Mesendoderm (in vitro differentiated cells): ENCODE measurements around the gene PYGM.

Source experiments
- DNase-seq: peaks from one replicate; pipeline ENCODE4 v3.0.0; 2013
- H2AK5ac ChIP-seq: 2 replicates; pipeline ENCODE4 v1.6.1; 2013; ENCODE audit warnings: low read length, inconsistent platforms
- H2BK120ac ChIP-seq: 2 replicates; pipeline ENCODE4 v1.6.1; 2013; ENCODE audit warnings: low read depth, mild to moderate bottlenecking, low read length, moderate library complexity, mixed read lengths
- H2BK15ac ChIP-seq: replicated peaks from 2 replicates; pipeline ENCODE4 v1.6.1; 2013; ENCODE audit warnings: low read depth, mild to moderate bottlenecking, moderate library complexity
- H2BK5ac ChIP-seq: 2 replicates; pipeline ENCODE4 v1.6.1; 2013; ENCODE audit warnings: low read length, inconsistent platforms
- H3K18ac ChIP-seq: 2 replicates; pipeline ENCODE4 v1.6.1; 2013; ENCODE audit warnings: mild to moderate bottlenecking, low read length, mixed read lengths
- H3K23ac ChIP-seq: one replicate; pipeline ENCODE4 v1.6.1; 2013; ENCODE audit warnings: low read length
- H3K27ac ChIP-seq: 2 replicates; pipeline ENCODE4 v1.5.1; 2013; ENCODE audit warnings: low read depth, mild to moderate bottlenecking, inconsistent platforms, low read length, moderate library complexity
- H3K27me3 ChIP-seq: 2 replicates; pipeline ENCODE4 v1.6.1; 2013; ENCODE audit warnings: low read length, control low read depth, mild to moderate bottlenecking, inconsistent platforms; ENCODE audit not compliant: insufficient read depth, poor library complexity
- H3K36me3 ChIP-seq: 2 replicates; pipeline ENCODE4 v1.6.1; 2013; ENCODE audit warnings: low read length, inconsistent platforms; ENCODE audit not compliant: control insufficient read depth, insufficient read depth
- H3K4ac ChIP-seq: one replicate; pipeline ENCODE4 v1.6.1; 2013; ENCODE audit warnings: low read depth, mild to moderate bottlenecking, low read length, moderate library complexity
- H3K4me1 ChIP-seq: 2 replicates; pipeline ENCODE4 v1.6.1; 2013; ENCODE audit warnings: low read depth, low read length, inconsistent platforms; ENCODE audit not compliant: control insufficient read depth
- H3K4me2 ChIP-seq: 2 replicates; pipeline ENCODE4 v1.6.1; 2013; ENCODE audit warnings: low read length
- H3K4me3 ChIP-seq: 2 replicates; pipeline ENCODE4 v1.5.1; 2013; ENCODE audit warnings: mild to moderate bottlenecking, low read length
- H3K56ac ChIP-seq: one replicate; pipeline ENCODE4 v1.6.1; 2013; ENCODE audit warnings: low read length
- H3K79me1 ChIP-seq: 2 replicates; pipeline ENCODE4 v1.6.1; 2013; ENCODE audit warnings: low read length, inconsistent platforms
- H3K79me2 ChIP-seq: 2 replicates; pipeline ENCODE4 v1.6.1; 2013; ENCODE audit warnings: mild to moderate bottlenecking, low read length; ENCODE audit not compliant: control insufficient read depth, insufficient read depth
- H3K9ac ChIP-seq: 2 replicates; pipeline ENCODE4 v1.6.1; 2013; ENCODE audit warnings: low read length, inconsistent platforms
- H4K5ac ChIP-seq: one replicate; pipeline ENCODE4 v1.6.1; 2013; ENCODE audit warnings: low read length
- H4K8ac ChIP-seq: one replicate; pipeline ENCODE4 v1.6.1; 2013; ENCODE audit warnings: low read depth, mild to moderate bottlenecking, control low read depth, low read length, moderate library complexity
- WGBS: extraction: QIAGEN DNeasy Blood & Tissue Kit; methylation state at CpG from one replicate; pipeline ENCODE4 v1.1.7; 2013; ENCODE audit warnings: low lambda C conversion rate, missing lambda C conversion rate; ENCODE audit not compliant: insufficient coverage; ENCODE audit errors: extremely low coverage; 5-methylcytosine and 5-hydroxymethylcytosine counted together

The PYGM gene

GRCh38 chr11:64799256-64799622, 39.5 kb upstream of the PYGM start:
- WGBS = no CpG with 5 or more reads among the region's 7 CpGs
- H3K56ac ChIP-seq = no peak overlapping the region
- H3K36me3 ChIP-seq = no peaks in the 10 kb centered on the region

GRCh38 chr11:64796757-64797541, 37.2 kb upstream of the PYGM start:
- no peak overlapping the region for H4K8ac ChIP-seq
- no peak overlapping the region for H3K4me2 ChIP-seq
- no peak overlapping the region for H3K27ac ChIP-seq
- no CpG with 5 or more reads among the region's 19 CpGs for WGBS
- H4K5ac ChIP-seq = no peak overlapping the region
- no peak overlapping the region for H3K4me3 ChIP-seq
- H3K36me3 ChIP-seq = no peaks in the 10 kb centered on the region
- no peak overlapping the region for H3K23ac ChIP-seq
- no peak overlapping the region for H3K56ac ChIP-seq
- no peak overlapping the region for H3K18ac ChIP-seq
- DNase-seq = no peak
- no peaks in the 10 kb centered on the region for H3K79me2 ChIP-seq
- H3K9ac ChIP-seq = no peak overlapping the region
- H2BK5ac ChIP-seq = no peak overlapping the region
- no peak overlapping the region for H2AK5ac ChIP-seq
- no peak overlapping the region for H2BK120ac ChIP-seq
- no peaks in the 10 kb centered on the region for H3K79me1 ChIP-seq
- H3K4ac ChIP-seq = no peak overlapping the region
- no peaks in the 10 kb centered on the region for H3K27me3 ChIP-seq
- no peak overlapping the region for H2BK15ac ChIP-seq
- H3K4me1 ChIP-seq = no peaks in the 10 kb centered on the region

More at GRCh38 chr11:64799256-64799622, 39.5 kb upstream of the PYGM start:
- H3K18ac ChIP-seq = no peak overlapping the region
- H3K9ac ChIP-seq = no peak overlapping the region
- H3K4ac ChIP-seq = no peak overlapping the region
- H2BK5ac ChIP-seq = no peak overlapping the region
- H3K79me1 ChIP-seq = no peaks in the 10 kb centered on the region
- no peak overlapping the region for H3K4me2 ChIP-seq
- no peaks in the 10 kb centered on the region for H3K27me3 ChIP-seq
- H3K4me1 ChIP-seq = no peaks in the 10 kb centered on the region
- no peak overlapping the region for H2BK120ac ChIP-seq
- H4K8ac ChIP-seq = no peak overlapping the region
- no peaks in the 10 kb centered on the region for H3K79me2 ChIP-seq
- H2BK15ac ChIP-seq = no peak overlapping the region
- no peak overlapping the region for H3K27ac ChIP-seq
- H2AK5ac ChIP-seq = no peak overlapping the region
- no peak overlapping the region for H4K5ac ChIP-seq
- no peak overlapping the region for H3K4me3 ChIP-seq
- H3K23ac ChIP-seq = no peak overlapping the region
- no peak for DNase-seq

GRCh38 chr11:64796047-64796756, 36.4 kb upstream of the PYGM start:
- Histone ChIP-seq H2BK5ac (no peak overlapping the region), H3K9ac (no peak overlapping the region), H3K4me2 (no peak overlapping the region), H3K27me3 (no peaks in the 10 kb centered on the region), H3K36me3 (no peaks in the 10 kb centered on the region), H3K23ac (no peak overlapping the region), H3K4me1 (no peaks in the 10 kb centered on the region), H2AK5ac (no peak overlapping the region), H4K8ac (no peak overlapping the region), H3K4me3 (no peak overlapping the region), H3K18ac (no peak overlapping the region), H2BK120ac (no peak overlapping the region), H3K79me2 (no peaks in the 10 kb centered on the region), H3K79me1 (no peaks in the 10 kb centered on the region), H3K27ac (no peak overlapping the region), H3K56ac (no peak overlapping the region), H2BK15ac (no peak overlapping the region), H4K5ac (no peak overlapping the region), H3K4ac (no peak overlapping the region)
- no peak for DNase-seq
- WGBS = no CpG with 5 or more reads among the region's 19 CpGs

GRCh38 chr11:64794526-64794925, 34.8 kb upstream of the PYGM start:
- Histone ChIP-seq H2BK120ac (no peak overlapping the region), H3K56ac (no peak overlapping the region), H4K8ac (no peak overlapping the region), H3K4me2 (no peak overlapping the region), H2BK5ac (no peak overlapping the region), H2BK15ac (no peak overlapping the region), H3K4me3 (no peak overlapping the region), H4K5ac (no peak overlapping the region), H3K9ac (no peak overlapping the region), H3K36me3 (no peaks in the 10 kb centered on the region), H3K4me1 (no peaks in the 10 kb centered on the region), H3K27me3 (no peaks in the 10 kb centered on the region), H2AK5ac (no peak overlapping the region), H3K23ac (no peak overlapping the region), H3K27ac (no peak overlapping the region), H3K4ac (no peak overlapping the region), H3K18ac (no peak overlapping the region), H3K79me2 (no peaks in the 10 kb centered on the region), H3K79me1 (no peaks in the 10 kb centered on the region)
- WGBS = no CpG with 5 or more reads among the region's 10 CpGs
- DNase-seq = no peak

- Histone ChIP-seq H4K5ac (no peak overlapping the region), H3K27ac (no peak overlapping the region), H2BK120ac (no peak overlapping the region), H3K18ac (no peak overlapping the region), H3K4me3 (no peak overlapping the region), H3K79me1 (no peaks in the 10 kb centered on the region), H3K4me1 (no peaks in the 10 kb centered on the region), H2AK5ac (no peak overlapping the region), H3K4me2 (no peak overlapping the region), H3K56ac (no peak overlapping the region), H2BK15ac (no peak overlapping the region), H3K27me3 (no peaks in the 10 kb centered on the region), H3K9ac (no peak overlapping the region), H3K36me3 (no peaks in the 10 kb centered on the region), H3K79me2 (no peaks in the 10 kb centered on the region), H3K23ac (no peak overlapping the region), H4K8ac (no peak overlapping the region), H2BK5ac (no peak overlapping the region), H3K4ac (no peak overlapping the region)
- WGBS = no CpG with 5 or more reads among the region's 11 CpGs
- DNase-seq = no peak
These were observed 33.7 kb upstream of the PYGM start for GRCh38 chr11:64793271-64794160.
